GM12878 (cell line): ENCODE results near the gene CD96. TPM values are rescaled to one million over a fixed set of nuclear protein-coding genes. Genes with fewer than 3 reads are reported as not detected.

Experiments
- ATAC-seq: fragments of 200-7000 bp; cut with Tn5 transposase; 3 replicates; pipeline ENCODE4 v1.9.1; 2020; ENCODE audit warnings: mild to moderate bottlenecking, moderate library complexity
- BruUV-seq: library from RNA; stranded (reverse); fragments of 400-500 nt; replicated peaks from 2 replicates; lab custom pipeline; 2021; lab: Mats Ljungman, UMichigan
- CTCF ChIA-PET: fragments of 300-600 bp; sonication (Branson Sonifier 250); formaldehyde crosslinking; extraction: SDS; loops from one replicate; lab custom pipeline; 2021; ENCODE audit warnings: inconsistent platforms; lab: Yijun Ruan, JAX
- POLR2A ChIA-PET: fragments of 350-600 bp; formaldehyde crosslinking; extraction: SDS; loops from one replicate; lab custom pipeline; 2021; ENCODE audit warnings: inconsistent platforms; lab: Charles Lee
- RAD21 ChIA-PET: fragments of 300-600 bp; sonication (Branson Sonifier 250); formaldehyde crosslinking; loops from one replicate; lab custom pipeline; 2023; ENCODE audit warnings: antibody characterized with exemption; ENCODE audit not compliant: unreplicated experiment; lab: Charles Lee
- SMC1A ChIA-PET: fragments of 300-600 bp; sonication (Branson Sonifier 250); formaldehyde crosslinking; loops from one replicate; lab custom pipeline; 2023; ENCODE audit not compliant: unreplicated experiment, uncharacterized antibody; lab: Charles Lee
- DNase-seq: peaks from one replicate; pipeline ENCODE4 v3.0.0-alpha.2; 2011; ENCODE audit warnings: low read depth, low spot score
- FAIRE-seq: peaks from 3 replicates; lab custom pipeline; 2011; peaks lifted over from hg19 to GRCh38; lab: Jason Lieb, UNC
- H2AFZ ChIP-seq: 2 replicates; pipeline ENCODE4 v1.6.0; 2011; ENCODE audit warnings: low read depth, low read length, control low read depth; ENCODE audit not compliant: control insufficient read depth
- H3K27ac ChIP-seq: 2 replicates; pipeline ENCODE4 v1.5.1; 2011; ENCODE audit warnings: control low read depth; ENCODE audit not compliant: control insufficient read depth, insufficient read depth
- H3K27me3 ChIP-seq, 2 experiments: replicated peaks in 1 of 2; 2 replicates each; pipeline versions ENCODE4 v1.6.0 to v1.6.1; 2011; ENCODE audit warnings: low read length in 1 of 2; ENCODE audit not compliant: control insufficient read depth in 2 of 2, insufficient read depth in 2 of 2
- H3K36me3 ChIP-seq, 2 experiments: 2 replicates each; pipeline ENCODE4 v1.5.1; 2011; ENCODE audit warnings: low read length in 1 of 2; ENCODE audit not compliant: control insufficient read depth in 2 of 2, insufficient read depth in 2 of 2
- H3K4me1 ChIP-seq: 2 replicates; pipeline ENCODE4 v1.6.1; 2011; ENCODE audit warnings: mild to moderate bottlenecking, low read length, moderate library complexity, mixed read lengths; ENCODE audit not compliant: control insufficient read depth, insufficient read depth
- H3K4me2 ChIP-seq: 2 replicates; pipeline ENCODE4 v1.6.0; 2011; ENCODE audit warnings: control low read depth; ENCODE audit not compliant: control insufficient read depth, insufficient read depth
- H3K4me3 ChIP-seq: fragments of 200-600 bp; sonication (generic); 2 replicates; pipeline ENCODE4 v1.5.1; 2016
- H3K79me2 ChIP-seq: 2 replicates; pipeline ENCODE4 v1.6.0; 2011; ENCODE audit warnings: low read length; ENCODE audit not compliant: control insufficient read depth, insufficient read depth
- H3K9ac ChIP-seq: 2 replicates; pipeline ENCODE4 v1.8.0; 2011; ENCODE audit warnings: low read length, control low read depth, mixed read lengths; ENCODE audit not compliant: control insufficient read depth, insufficient read depth
- H3K9me3 ChIP-seq: replicated peaks from 3 replicates; pipeline ENCODE4 v1.5.1; 2011; ENCODE audit warnings: mild to moderate bottlenecking, low read length; ENCODE audit not compliant: control insufficient read depth, insufficient read depth
- H4K20me1 ChIP-seq: 2 replicates; pipeline ENCODE4 v1.6.0; 2011; ENCODE audit not compliant: control insufficient read depth, insufficient read depth
- BHLHE40 ChIP-seq, 2 experiments: fragments of 450-650 bp in 1 of 2; IDR thresholded peaks; 2 replicates each; pipeline ENCODE4 v1.6.1; 2011 to 2017; ENCODE audit warnings: low read depth in 2 of 2, borderline replicate concordance in 1 of 2, improper control_type of control experiment in 1 of 2, low read length in 1 of 2, mild to moderate bottlenecking in 1 of 2
- CHD1 ChIP-seq: IDR thresholded peaks from 2 replicates; pipeline ENCODE4 v1.6.1; 2012; ENCODE audit warnings: low read depth, low read length, improper control_type of control experiment
- DPF2 ChIP-seq: fragments of 450-650 bp; IDR thresholded peaks from 2 replicates; pipeline ENCODE4 v1.6.1; 2017; ENCODE audit warnings: mild to moderate bottlenecking
- ETV6 ChIP-seq, 2 experiments: fragments of 450-650 bp in 1 of 2; IDR thresholded peaks in 1 of 2; conservative IDR thresholded peaks in 1 of 2; 2 replicates each; pipeline ENCODE4 v1.6.1; 2014; ENCODE audit warnings: antibody characterized with exemption in 1 of 2, borderline replicate concordance in 1 of 2, low read depth in 1 of 2, mild to moderate bottlenecking in 1 of 2, moderate library complexity in 1 of 2
- FOS ChIP-seq: IDR thresholded peaks from 3 replicates; pipeline ENCODE4 v1.6.1; 2011; ENCODE audit warnings: borderline replicate concordance; ENCODE audit not compliant: insufficient read length; ENCODE audit errors: extremely low read depth
- IKZF1 ChIP-seq: fragments of 450-650 bp; conservative IDR thresholded peaks from 2 replicates; pipeline ENCODE4 v1.6.1; 2017; ENCODE audit warnings: antibody characterized with exemption, mild to moderate bottlenecking
- IKZF2 ChIP-seq, 2 experiments: fragments of 450-650 bp; IDR thresholded peaks; 2 replicates each; pipeline ENCODE4 v1.6.1; 2017; ENCODE audit warnings: mild to moderate bottlenecking in 2 of 2, moderate library complexity in 2 of 2
- LARP7 ChIP-seq: fragments of 450-650 bp; IDR thresholded peaks from 2 replicates; pipeline ENCODE4 v1.6.1; 2017; ENCODE audit warnings: mild to moderate bottlenecking
- MAX ChIP-seq: IDR thresholded peaks from 2 replicates; pipeline ENCODE4 v1.6.1; 2012; ENCODE audit warnings: low read depth, low read length, improper control_type of control experiment
- MLLT1 ChIP-seq: fragments of 450-650 bp; IDR thresholded peaks from 2 replicates; pipeline ENCODE4 v1.6.1; 2016; ENCODE audit warnings: mild to moderate bottlenecking
- MTA2 ChIP-seq: fragments of 450-650 bp; IDR thresholded peaks from 2 replicates; pipeline ENCODE4 v1.6.1; 2016; ENCODE audit warnings: low read depth, mild to moderate bottlenecking, moderate library complexity
- PAX8 ChIP-seq: fragments of 450-650 bp; IDR thresholded peaks from 2 replicates; pipeline ENCODE4 v1.6.1; 2017; ENCODE audit warnings: mild to moderate bottlenecking, moderate library complexity
- RUNX3 ChIP-seq: IDR thresholded peaks from 2 replicates; pipeline ENCODE4 v1.6.1; 2012; ENCODE audit warnings: low read length, inconsistent platforms
- TAF1 ChIP-seq: IDR thresholded peaks from 2 replicates; pipeline ENCODE4 v1.6.1; 2011; ENCODE audit warnings: mild to moderate bottlenecking, low read depth, low read length, borderline replicate concordance
- ZNF217 ChIP-seq: fragments of 450-650 bp; IDR thresholded peaks from 2 replicates; pipeline ENCODE4 v1.6.1; 2017; ENCODE audit warnings: antibody characterized with exemption, mild to moderate bottlenecking
- WGBS: methylation state at CpG from one replicate; pipeline ENCODE4 v1.1.6; 2016; ENCODE audit warnings: low lambda C conversion rate; ENCODE audit not compliant: insufficient replicate concordance, insufficient coverage; ENCODE audit errors: missing lambda C conversion rate; 5-methylcytosine and 5-hydroxymethylcytosine counted together
- in situ Hi-C: fragments of 300-500 bp; cut with MboI; formaldehyde crosslinking; loops from 9 replicates; pipeline ENCODE4 v1.14.3; 2018; ENCODE audit warnings: mixed read lengths
- intact Hi-C: fragments of 100-400 bp; cut with micrococcal nuclease; formaldehyde crosslinking; loops from one replicate; pipeline ENCODE4 v1.14.2; 2022; ENCODE audit not compliant: unreplicated experiment
- polyA plus RNA-seq, 11 experiments: library from polyadenylated mRNA; depleted of rRNA in 4 of 11; unstranded in 6 of 11; stranded (reverse) in 5 of 11; fragments of >200 nt; fragmentation: Nextera tagmentation in 4 of 11; fragmentation: Illumina TruSeq in 1 of 11; extraction: Ambion mirVana in 4 of 11; extraction: Trizol in 1 of 11; gene quantifications; 1 replicate in 1 of 11; 2 replicates in 10 of 11; pipeline versions ENCODE4 v1.2.1 to v1.2.3, GENCODE V29; 2011 to 2016; ENCODE audit warnings: inconsistent platforms in 2 of 11, missing spikeins in 2 of 11, low read depth in 1 of 11
- total RNA-seq, 4 experiments: library from RNA; depleted of rRNA in 3 of 4; stranded (reverse); fragments of >200 nt in 3 of 4; fragmentation: Illumina TruSeq in 1 of 4; extraction: Trizol in 1 of 4; gene quantifications; 2 replicates each; pipeline versions ENCODE4 v1.2.1 to v1.2.3, GENCODE V29; 2013 to 2021
- TF ChIP-seq, protein P1 (sequence below): IDR thresholded peaks from 2 replicates; pipeline ENCODE4 v1.6.1; 2012; ENCODE audit warnings: low read length, inconsistent platforms
- TF ChIP-seq, protein P2 (sequence below): fragments of 450-650 bp; IDR thresholded peaks from 2 replicates; pipeline ENCODE4 v1.6.1; 2017; ENCODE audit warnings: low read depth, mild to moderate bottlenecking, moderate library complexity

The CD96 gene
- total and polyA plus RNA-seq, 10 of the 15 experiments (the other 5 are each of a cell fraction or from before 2014, with no cell fraction given): 0.13 to 10.1 (median 0.47) TPM

- in situ Hi-C loops: no loop called here
- FAIRE-seq: no peak
- Histone ChIP-seq H3K9ac (no peak within 1 kb of the TSS), H3K9me3 (no peaks in the 10 kb centered on the region), H4K20me1 (no peaks in the 10 kb centered on the region), H2AFZ (no peak within 1 kb of the TSS), H3K36me3 (no peaks in the 10 kb centered on the region), H3K79me2 (no peaks in the 10 kb centered on the region), H3K4me3 (no peak within 1 kb of the TSS), H3K27ac (no peak within 1 kb of the TSS), H3K4me1 (no peaks in the 10 kb centered on the region), H3K27me3 (no peaks in the 10 kb centered on the region), H3K4me2 (no peak within 1 kb of the TSS; the same call in 1 of the 2 replicates)
- ChIA-PET CTCF (interaction anchor here (1.0 to 2.9 kb wide), 3 partner anchors 15 to 21 kb away, joined by 3 to 12 read pairs (median 6); no protein-coding TSS in a partner anchor), POLR2A (no interaction called here), SMC1A (interaction anchor here (0.6 to 1.8 kb wide), 7 partner anchors 9 to 1571 kb away, joined by 3 to 10 read pairs (median 4); no protein-coding TSS in a partner anchor), RAD21 (interaction anchor here (0.7 to 1.3 kb wide), 3 partner anchors 18 to 58 kb away, joined by 3 to 4 read pairs (median 4); no protein-coding TSS in a partner anchor)
- peak; percentile 74 for ATAC-seq
- 0% methylated on average over 2 of the region's 2 CpGs for WGBS
- TF ChIP-seq CHD1: no peak
- TF ChIP-seq MAX: no peak
- no peak for TF ChIP-seq RUNX3
- TF ChIP-seq, protein P1, sequence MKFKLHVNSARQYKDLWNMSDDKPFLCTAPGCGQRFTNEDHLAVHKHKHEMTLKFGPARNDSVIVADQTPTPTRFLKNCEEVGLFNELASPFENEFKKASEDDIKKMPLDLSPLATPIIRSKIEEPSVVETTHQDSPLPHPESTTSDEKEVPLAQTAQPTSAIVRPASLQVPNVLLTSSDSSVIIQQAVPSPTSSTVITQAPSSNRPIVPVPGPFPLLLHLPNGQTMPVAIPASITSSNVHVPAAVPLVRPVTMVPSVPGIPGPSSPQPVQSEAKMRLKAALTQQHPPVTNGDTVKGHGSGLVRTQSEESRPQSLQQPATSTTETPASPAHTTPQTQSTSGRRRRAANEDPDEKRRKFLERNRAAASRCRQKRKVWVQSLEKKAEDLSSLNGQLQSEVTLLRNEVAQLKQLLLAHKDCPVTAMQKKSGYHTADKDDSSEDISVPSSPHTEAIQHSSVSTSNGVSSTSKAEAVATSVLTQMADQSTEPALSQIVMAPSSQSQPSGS: no peak
- TF ChIP-seq DPF2: 0 out of 2 replicates have a peak, but pooled peaks have one; percentile 48
- TF ChIP-seq BHLHE40 (IDR thresholded peaks at IDR 0.05; ENCODE audit: borderline replicate concordance in 1 of 2, low read depth in 2 of 2, low read length in 1 of 2): 0 out of 4 replicates have a peak, but pooled peaks of 1 of the 2 experiments have one; percentile 3
- no peak for TF ChIP-seq ZNF217
- TF ChIP-seq PAX8: no peak
- TF ChIP-seq IKZF1: peak; percentile 63; the same call in 1 of the 2 replicates
- TF ChIP-seq, protein P2, sequence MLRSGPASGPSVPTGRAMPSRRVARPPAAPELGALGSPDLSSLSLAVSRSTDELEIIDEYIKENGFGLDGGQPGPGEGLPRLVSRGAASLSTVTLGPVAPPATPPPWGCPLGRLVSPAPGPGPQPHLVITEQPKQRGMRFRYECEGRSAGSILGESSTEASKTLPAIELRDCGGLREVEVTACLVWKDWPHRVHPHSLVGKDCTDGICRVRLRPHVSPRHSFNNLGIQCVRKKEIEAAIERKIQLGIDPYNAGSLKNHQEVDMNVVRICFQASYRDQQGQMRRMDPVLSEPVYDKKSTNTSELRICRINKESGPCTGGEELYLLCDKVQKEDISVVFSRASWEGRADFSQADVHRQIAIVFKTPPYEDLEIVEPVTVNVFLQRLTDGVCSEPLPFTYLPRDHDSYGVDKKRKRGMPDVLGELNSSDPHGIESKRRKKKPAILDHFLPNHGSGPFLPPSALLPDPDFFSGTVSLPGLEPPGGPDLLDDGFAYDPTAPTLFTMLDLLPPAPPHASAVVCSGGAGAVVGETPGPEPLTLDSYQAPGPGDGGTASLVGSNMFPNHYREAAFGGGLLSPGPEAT: no peak
- TF ChIP-seq TAF1: no peak
- no peak for TF ChIP-seq ETV6 (conservative IDR thresholded peaks at IDR 0.05 in 1 of 2, IDR thresholded peaks at IDR 0.05 in 1 of 2; ENCODE audit: borderline replicate concordance in 1 of 2, low read depth in 1 of 2)
- TF ChIP-seq MTA2: peak; percentile 51; the same call in 1 of the 2 replicates
- TF ChIP-seq MLLT1: no peak
- no peak for TF ChIP-seq LARP7
- TF ChIP-seq FOS: no peak
- TF ChIP-seq IKZF2 (IDR thresholded peaks at IDR 0.05): peak; percentile 55 to 60; a peak in 1 of 4 replicates
- intact Hi-C loops: no loop called here
- BruUV-seq: no TSS peak
- DNase-seq: no peak
These were observed 53.2 kb downstream of the CD96 start, which contains the start of gene ZBED2 for GRCh38 chr3:111595232-111595631. Gene ZBED2, minus strand, starts transcription at chr3:111595346. Its CDS starts 1,145 bp downstream, at chr3:111594201.
